ENCODE results near the gene CNIH1. TPM values are rescaled to one million over a fixed set of nuclear protein-coding genes. Genes with fewer than 3 reads are reported as not detected.

The CNIH1 gene
- total RNA-seq, 2 experiments from 2014 or later, result 55.9 TPM

GRCh38 chr14:54435500-54435981, 5.6 kb downstream of the CNIH1 start:
- ChIA-PET POLR2A (interaction anchor here (1.3 kb wide), 1 partner anchor 38 kb away, joined by 5 read pairs; the partner anchor contains the start of gene CDKN3), CTCF (interaction anchor here (1.1 to 1.6 kb wide), 4 partner anchors 10 to 616 kb away, joined by 3 to 5 read pairs (median 4); partner anchors contain the start of genes CDKN3 and MAPK1IP1L)
- intact Hi-C loops (cut with DNase I, micrococcal nuclease), result no loop called here
- Mint-ChIP-seq H3K4me3 (peak overlapping the region; percentile 39), H3K27me3 (no peaks in the 10 kb centered on the region), H3K9me3 (no peaks in the 10 kb centered on the region), H3K36me3 (ENCODE audit: low read depth) (peaks cover 58% of the 10 kb centered on the region), H3K27ac (peak overlapping the region; percentile 57), H3K4me1 (ENCODE audit: low read depth) (peaks cover 77% of the 10 kb centered on the region)
- H3K9me3 ChIP-seq (ENCODE audit: control insufficient read depth in 1 of 2, insufficient read depth in 1 of 2, low read length in 2 of 2), result no peaks in the 10 kb centered on the region
- peaks cover 16% of the 10 kb centered on the region for H3K4me1 ChIP-seq (ENCODE audit: insufficient read depth, low read length)
- DNase-seq, result peak in 2 of 14 experiments; percentile 11 to 22
- no peak overlapping the region for H3K27ac ChIP-seq (ENCODE audit: low read depth in 1 of 2, low read length in 2 of 2)
- peaks cover 21% of the 10 kb centered on the region for H3K36me3 ChIP-seq (ENCODE audit: insufficient read depth, low read length)
- ATAC-seq (ENCODE audit: poor library complexity), result peak; percentile 43
- H3K4me3 ChIP-seq (ENCODE audit: low read length), result no peak overlapping the region
- no peak for TF ChIP-seq CTCF (IDR thresholded peaks at IDR 0.05)
- no peaks in the 10 kb centered on the region for H3K27me3 ChIP-seq (ENCODE audit: control insufficient read depth in 1 of 2, insufficient read depth in 2 of 2, low read length in 2 of 2)

DNA sequence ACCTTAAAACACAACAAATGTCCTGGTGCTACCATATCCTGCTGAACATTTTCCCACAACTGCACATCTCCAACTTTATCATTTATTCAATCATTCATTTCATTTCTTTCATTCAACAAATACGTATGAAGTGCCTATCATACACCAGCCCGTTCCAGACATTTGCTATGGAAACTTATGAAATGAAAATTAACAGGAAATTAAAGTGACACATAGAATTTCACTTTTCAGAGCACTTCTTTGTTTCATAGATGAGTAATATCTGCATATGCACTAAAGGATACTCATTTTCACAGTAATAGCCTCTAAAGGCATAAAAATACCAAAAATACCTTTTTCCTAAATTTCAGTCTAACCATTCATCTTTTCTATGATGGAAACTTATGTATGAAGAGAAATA, 12.6 kb downstream of the CNIH1 start:
- TF ChIP-seq CTCF (IDR thresholded peaks at IDR 0.05), result no peak
- Histone ChIP-seq H3K4me3 (ENCODE audit: low read length) (no peak overlapping the region), H3K9me3 (ENCODE audit: control insufficient read depth in 1 of 2, insufficient read depth in 1 of 2, low read length in 2 of 2) (no peaks in the 10 kb centered on the region), H3K36me3 (ENCODE audit: insufficient read depth, low read length) (peaks cover 52% of the 10 kb centered on the region), H3K27me3 (ENCODE audit: control insufficient read depth in 1 of 2, insufficient read depth in 2 of 2, low read length in 2 of 2) (no peaks in the 10 kb centered on the region), H3K27ac (ENCODE audit: low read depth in 1 of 2, low read length in 2 of 2) (no peak overlapping the region), H3K4me1 (ENCODE audit: insufficient read depth, low read length) (no peaks in the 10 kb centered on the region)
- H3K4me3 Mint-ChIP-seq, result no peak overlapping the region
- peak overlapping the region; percentile 42 for H3K27ac Mint-ChIP-seq
- intact Hi-C loops (cut with DNase I, micrococcal nuclease), result no loop called here
- DNase-seq (no peak), ATAC-seq (ENCODE audit: poor library complexity) (no peak)
- CTCF ChIA-PET, result interaction anchor here (1.2 kb wide), 1 partner anchor 44 kb away, joined by 3 read pairs; no protein-coding TSS in a partner anchor
- peaks cover 18% of the 10 kb centered on the region for H3K4me1 Mint-ChIP-seq (ENCODE audit: low read depth)
- POLR2A ChIA-PET, result no interaction called here
- H3K27me3 Mint-ChIP-seq, result no peaks in the 10 kb centered on the region
- no peaks in the 10 kb centered on the region for H3K9me3 Mint-ChIP-seq
- peaks cover 93% of the 10 kb centered on the region for H3K36me3 Mint-ChIP-seq (ENCODE audit: low read depth)

DNA sequence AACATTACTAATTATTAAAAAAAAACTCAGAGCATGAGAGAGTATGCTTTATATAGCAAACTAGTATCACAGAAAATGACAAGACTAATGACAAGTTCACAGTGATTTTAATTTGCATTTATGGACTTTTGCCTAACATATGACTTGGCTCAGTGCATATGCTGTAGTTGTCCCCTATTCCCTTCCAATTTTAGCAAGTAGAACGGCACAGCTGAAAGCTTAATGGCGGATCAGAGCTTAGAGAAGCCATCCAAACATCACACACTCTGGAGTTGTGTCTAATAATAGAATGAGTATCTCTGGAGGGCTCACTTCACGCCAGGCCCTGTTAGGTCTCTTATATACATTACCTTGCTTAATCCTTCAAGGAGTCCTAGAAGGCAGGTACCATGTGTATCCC, 13.3 kb downstream of the CNIH1 start:
- Histone ChIP-seq H3K36me3 (ENCODE audit: insufficient read depth, low read length) (peaks cover 52% of the 10 kb centered on the region), H3K4me3 (ENCODE audit: low read length) (no peak overlapping the region), H3K27ac (ENCODE audit: low read depth in 1 of 2, low read length in 2 of 2) (no peak overlapping the region), H3K4me1 (ENCODE audit: insufficient read depth, low read length) (no peaks in the 10 kb centered on the region), H3K27me3 (ENCODE audit: control insufficient read depth in 1 of 2, insufficient read depth in 2 of 2, low read length in 2 of 2) (no peaks in the 10 kb centered on the region), H3K9me3 (ENCODE audit: control insufficient read depth in 1 of 2, insufficient read depth in 1 of 2, low read length in 2 of 2) (no peaks in the 10 kb centered on the region)
- POLR2A ChIA-PET, result no interaction called here
- H3K27ac Mint-ChIP-seq, result no peak overlapping the region
- no peak for ATAC-seq (ENCODE audit: poor library complexity)
- no peaks in the 10 kb centered on the region for H3K27me3 Mint-ChIP-seq
- intact Hi-C loops (cut with DNase I, micrococcal nuclease), result no loop called here
- CTCF ChIA-PET, result no interaction called here
- H3K36me3 Mint-ChIP-seq (ENCODE audit: low read depth), result peaks cover 88% of the 10 kb centered on the region
- peaks cover 12% of the 10 kb centered on the region for H3K4me1 Mint-ChIP-seq (ENCODE audit: low read depth)
- no peaks in the 10 kb centered on the region for H3K9me3 Mint-ChIP-seq
- no peak for TF ChIP-seq CTCF (IDR thresholded peaks at IDR 0.05)
- H3K4me3 Mint-ChIP-seq, result no peak overlapping the region
- no peak for DNase-seq

All from CD4-positive, alpha-beta T cell (primary cell).